ENCODE data around the gene SHC3.

SHC3 gene

GRCh38 chr9:89174291-89174690, 4.3 kb downstream of the SHC3 start:
- H3K27ac ChIP-seq = no peak overlapping the region
- no peak for TF ChIP-seq CTCF (conservative IDR thresholded peaks at IDR 0.05)

GRCh38 chr9:89173072-89173471, 5.5 kb downstream of the SHC3 start:
- no peak for TF ChIP-seq CTCF (conservative IDR thresholded peaks at IDR 0.05)
- H3K27ac ChIP-seq = no peak overlapping the region

GRCh38 chr9:89172398-89172797, 6.2 kb downstream of the SHC3 start:
- H3K27ac ChIP-seq = no peak overlapping the region
- TF ChIP-seq CTCF (conservative IDR thresholded peaks at IDR 0.05) = no peak

GRCh38 chr9:89171693-89172092, 6.9 kb downstream of the SHC3 start:
- H3K27ac ChIP-seq = no peak overlapping the region
- TF ChIP-seq CTCF (conservative IDR thresholded peaks at IDR 0.05) = peak; percentile 57

GRCh38 chr9:89171231-89171630, 7.4 kb downstream of the SHC3 start:
- TF ChIP-seq CTCF (conservative IDR thresholded peaks at IDR 0.05) = no peak
- H3K27ac ChIP-seq = no peak overlapping the region

GRCh38 chr9:89168901-89169813, 9.5 kb downstream of the SHC3 start:
- no peak overlapping the region for H3K27ac ChIP-seq
- TF ChIP-seq CTCF (conservative IDR thresholded peaks at IDR 0.05) = no peak

- no peak overlapping the region for H3K27ac ChIP-seq
- no peak for TF ChIP-seq CTCF (conservative IDR thresholded peaks at IDR 0.05)
Measured at GRCh38 chr9:89167788-89168187, 10.8 kb downstream of the SHC3 start.

Measured in VCaP (cell line).